ENCODE data around the gene TRIB2.
A peak's percentile ranks its signal among the peaks of the same experiment; 100 is the strongest.

Gene TRIB2

GRCh38 chr2:12720754-12721378 lies 4.1 kb downstream of the TRIB2 start:
- DNase-seq: no peak

- DNase-seq: no peak
Measured at GRCh38 chr2:12721566-12722446, 5.1 kb downstream of the TRIB2 start.

GRCh38 chr2:12722447-12723316 lies 5.9 kb downstream of the TRIB2 start:
- peak; percentile 42 to 72 (median 66) for DNase-seq

- DNase-seq: no peak
Measured at GRCh38 chr2:12723736-12724463, 7.2 kb downstream of the TRIB2 start.

- DNase-seq: no peak
Measured at GRCh38 chr2:12725233-12726187, 8.8 kb downstream of the TRIB2 start.

- DNase-seq: no peak
Measured at GRCh38 chr2:12726271-12726670, 9.5 kb downstream of the TRIB2 start.

- DNase-seq: no peak
Measured at GRCh38 chr2:12727065-12727464, 10.3 kb downstream of the TRIB2 start.

- no peak for DNase-seq
Measured at GRCh38 chr2:12727641-12728040, 10.9 kb downstream of the TRIB2 start.

GRCh38 chr2:12728221-12728777 lies 11.6 kb downstream of the TRIB2 start:
- DNase-seq: peak in 1 of 3 donors; percentile 11

- no peak for DNase-seq
Measured at GRCh38 chr2:12730265-12730664, 13.5 kb downstream of the TRIB2 start.

GRCh38 chr2:12731701-12732280 lies 15.1 kb downstream of the TRIB2 start:
- DNase-seq: peak; percentile 80 to 84 (median 83)

GRCh38 chr2:12732651-12733050 lies 15.9 kb downstream of the TRIB2 start:
- DNase-seq: no peak

- no peak for DNase-seq
Measured at GRCh38 chr2:12733846-12734245, 17.1 kb downstream of the TRIB2 start.

- no peak for DNase-seq
Measured at GRCh38 chr2:12734914-12735654, 18.3 kb downstream of the TRIB2 start.

- no peak for DNase-seq
Measured at GRCh38 chr2:12737297-12737696, 20.6 kb downstream of the TRIB2 start.

- peak in 2 of 3 donors; percentile 6 to 25 for DNase-seq
Measured at GRCh38 chr2:12737738-12738485, 21.2 kb downstream of the TRIB2 start.

GRCh38 chr2:12739721-12740254 lies 23.1 kb downstream of the TRIB2 start:
- no peak for DNase-seq

- no peak for DNase-seq
Measured at GRCh38 chr2:12741380-12741779, 24.6 kb downstream of the TRIB2 start.

GRCh38 chr2:12742891-12743290 lies 26.2 kb downstream of the TRIB2 start:
- DNase-seq: no peak
